H1 (cell line): ENCODE measurements around the gene CEP83. TPM values are rescaled to one million over a fixed set of nuclear protein-coding genes. Genes with fewer than 3 reads are reported as not detected.

ENCODE experiments used
- CTCF ChIA-PET: fragments of 300-600 bp; sonication (Branson Sonifier 250); formaldehyde crosslinking; loops from one replicate; lab custom pipeline; 2021; ENCODE audit not compliant: partially characterized antibody; lab: Charles Lee
- POLR2A ChIA-PET: fragments of 300-600 bp; sonication (Branson Sonifier 250); formaldehyde crosslinking; loops from one replicate; lab custom pipeline; 2021; ENCODE audit warnings: inconsistent platforms; ENCODE audit not compliant: partially characterized antibody; lab: Charles Lee
- DNase-seq, 2 experiments: peaks; one replicate each; pipeline versions ENCODE4 v3.0.0 to v3.0.0-alpha.2; 2010 to 2022; ENCODE audit warnings: low spot score in 2 of 2, low read depth in 1 of 2, mixed read lengths in 1 of 2
- FAIRE-seq: peaks from 2 replicates; lab custom pipeline; 2011; peaks lifted over from hg19 to GRCh38; lab: Jason Lieb, UNC
- H2AFZ ChIP-seq: 2 replicates; pipeline ENCODE4 v1.8.1; 2012; ENCODE audit warnings: low read length, inconsistent platforms
- H2AK5ac ChIP-seq: 2 replicates; pipeline ENCODE4 v1.6.1; 2013; ENCODE audit warnings: low read depth, low read length
- H2BK120ac ChIP-seq: replicated peaks from 2 replicates; pipeline ENCODE3; 2013; ENCODE audit warnings: low read depth, low read length, inconsistent platforms
- H2BK12ac ChIP-seq: 2 replicates; pipeline ENCODE4 v1.6.1; 2013; ENCODE audit warnings: low read depth, low read length
- H2BK15ac ChIP-seq: 2 replicates; pipeline ENCODE4 v1.6.1; 2013; ENCODE audit warnings: low read length
- H2BK20ac ChIP-seq: 2 replicates; pipeline ENCODE4 v1.6.1; 2013; ENCODE audit warnings: low read length
- H2BK5ac ChIP-seq: 2 replicates; pipeline ENCODE4 v1.6.1; 2013; ENCODE audit warnings: low read depth, low read length
- H3K14ac ChIP-seq: 2 replicates; pipeline ENCODE4 v1.6.1; 2013; ENCODE audit warnings: inconsistent platforms; ENCODE audit not compliant: insufficient read length
- H3K18ac ChIP-seq: 2 replicates; pipeline ENCODE4 v1.6.1; 2013; ENCODE audit warnings: low read length; ENCODE audit errors: extremely low read depth
- H3K23ac ChIP-seq: 2 replicates; pipeline ENCODE4 v1.6.1; 2013; ENCODE audit warnings: inconsistent platforms; ENCODE audit not compliant: insufficient read length
- H3K23me2 ChIP-seq: 2 replicates; pipeline ENCODE4 v1.6.1; 2013; ENCODE audit warnings: low read depth, low read length
- H3K27ac ChIP-seq: 2 replicates; pipeline ENCODE4 v1.6.1; 2011; ENCODE audit warnings: low read depth, low read length, inconsistent platforms
- H3K27me3 ChIP-seq, 4 experiments: replicated peaks in 1 of 4; 1 replicate in 1 of 4; 2 replicates in 3 of 4; pipeline versions ENCODE4 v1.6.1 to v1.8.1; 2011 to 2013; ENCODE audit warnings: low read length in 3 of 4, mild to moderate bottlenecking in 3 of 4, inconsistent platforms in 2 of 4, mixed read lengths in 2 of 4, moderate library complexity in 1 of 4; ENCODE audit not compliant: control insufficient read depth in 3 of 4, insufficient read depth in 3 of 4; ENCODE audit errors: extremely low read depth in 1 of 4
- H3K36me3 ChIP-seq, 4 experiments: 2 replicates each; pipeline versions ENCODE4 v1.6.1 to v1.8.1; 2011 to 2013; ENCODE audit warnings: mild to moderate bottlenecking in 4 of 4, low read length in 3 of 4, moderate library complexity in 2 of 4, control low read depth in 1 of 4, inconsistent platforms in 1 of 4; ENCODE audit not compliant: insufficient read depth in 4 of 4, control insufficient read depth in 2 of 4
- H3K4ac ChIP-seq: replicated peaks from 2 replicates; pipeline ENCODE3; 2013; ENCODE audit warnings: low read length, low read depth, mixed read lengths, inconsistent platforms; ENCODE audit not compliant: insufficient read length
- H3K4me1 ChIP-seq, 4 experiments: replicated peaks in 1 of 4; 1 replicate in 1 of 4; 2 replicates in 3 of 4; pipeline versions ENCODE4 v1.6.1 to v1.8.1; 2011 to 2013; ENCODE audit warnings: low read length in 3 of 4, inconsistent platforms in 2 of 4, mixed read lengths in 1 of 4; ENCODE audit not compliant: insufficient read depth in 4 of 4, control insufficient read depth in 3 of 4
- H3K4me2 ChIP-seq, 2 experiments: 2 replicates each; pipeline versions ENCODE4 v1.6.1 to v1.8.1; 2011 to 2013; ENCODE audit warnings: low read depth in 2 of 2, low read length in 2 of 2, control low read depth in 1 of 2, inconsistent platforms in 1 of 2, mild to moderate bottlenecking in 1 of 2; ENCODE audit not compliant: insufficient read depth in 1 of 2
- H3K4me3 ChIP-seq, 4 experiments: fragments of 200-600, 300-600 bp in 1 of 4; sonication (generic), shearing (Covaris generic), sonication (Bioruptor Twin) in 1 of 4; 2 replicates each; pipeline versions ENCODE4 v1.5.1 to v1.8.1; 2011 to 2016; ENCODE audit warnings: low read length in 4 of 4, low read depth in 3 of 4, control low read depth in 2 of 4, inconsistent platforms in 2 of 4, mild to moderate bottlenecking in 2 of 4, mixed read lengths in 1 of 4, moderate library complexity in 1 of 4; ENCODE audit not compliant: insufficient read depth in 2 of 4; ENCODE audit errors: extremely low read depth in 1 of 4
- H3K56ac ChIP-seq: replicated peaks from 2 replicates; pipeline ENCODE3; 2013; ENCODE audit warnings: low read depth, mild to moderate bottlenecking, mixed read lengths, low read length, inconsistent platforms; ENCODE audit not compliant: insufficient read length
- H3K79me1 ChIP-seq: 2 replicates; pipeline ENCODE4 v1.6.1; 2013; ENCODE audit warnings: low read depth, low read length, control low read depth
- H3K79me2 ChIP-seq, 2 experiments: 2 replicates each; pipeline versions ENCODE4 v1.6.1 to v1.8.1; 2012 to 2013; ENCODE audit warnings: low read length in 2 of 2, mild to moderate bottlenecking in 2 of 2, inconsistent platforms in 1 of 2; ENCODE audit not compliant: insufficient read depth in 2 of 2, control insufficient read depth in 1 of 2
- H3K9ac ChIP-seq, 4 experiments: replicated peaks in 1 of 4; 1 replicate in 1 of 4; 2 replicates in 3 of 4; pipeline versions ENCODE4 v1.6.1 to v1.8.1; 2011 to 2013; ENCODE audit warnings: low read depth in 3 of 4, low read length in 3 of 4, control low read depth in 2 of 4, mild to moderate bottlenecking in 2 of 4, moderate library complexity in 2 of 4, inconsistent platforms in 1 of 4; ENCODE audit errors: extremely low read depth in 1 of 4
- H3K9me3 ChIP-seq, 2 experiments: 2 replicates each; pipeline versions ENCODE4 v1.6.1 to v1.8.1; 2012 to 2013; ENCODE audit warnings: mild to moderate bottlenecking in 2 of 2, moderate library complexity in 2 of 2, control low read depth in 1 of 2, inconsistent platforms in 1 of 2, low read depth in 1 of 2, low read length in 1 of 2, mixed read lengths in 1 of 2; ENCODE audit not compliant: insufficient read depth in 2 of 2
- H4K20me1 ChIP-seq, 2 experiments: replicated peaks in 1 of 2; 2 replicates each; pipeline versions ENCODE3 to v1.8.1; 2011 to 2013; ENCODE audit warnings: inconsistent platforms in 2 of 2, low read length in 2 of 2, mild to moderate bottlenecking in 1 of 2; ENCODE audit not compliant: insufficient read depth in 2 of 2, control insufficient read depth in 1 of 2
- H4K5ac ChIP-seq: 2 replicates; pipeline ENCODE4 v1.6.1; 2013; ENCODE audit warnings: low read length, low read depth, mixed read lengths, inconsistent platforms; ENCODE audit not compliant: insufficient read length
- H4K8ac ChIP-seq: 2 replicates; pipeline ENCODE4 v1.8.0; 2013; ENCODE audit warnings: mild to moderate bottlenecking, moderate library complexity, low read length, inconsistent platforms; ENCODE audit not compliant: insufficient read depth; ENCODE audit errors: extremely low read depth
- H4K91ac ChIP-seq: replicated peaks from 2 replicates; pipeline ENCODE3; 2013; ENCODE audit warnings: low read length, mixed read lengths, inconsistent platforms; ENCODE audit not compliant: insufficient read length
- SIX5 ChIP-seq: IDR thresholded peaks from 2 replicates; pipeline ENCODE4 v1.6.1; 2011; ENCODE audit warnings: mild to moderate bottlenecking, low read depth, low read length
- WGBS, 2 experiments: shearing (Covaris generic) in 1 of 2; methylation state at CpG; one replicate each; pipeline versions ENCODE4 v1.1.6 to v1.1.7; 2013 to 2015; ENCODE audit warnings: low lambda C conversion rate in 2 of 2, mixed read lengths in 2 of 2, inconsistent platforms in 1 of 2, low coverage in 1 of 2, missing lambda C conversion rate in 1 of 2; ENCODE audit not compliant: insufficient replicate concordance in 2 of 2, insufficient coverage in 1 of 2, insufficient read length in 1 of 2; ENCODE audit errors: extremely low coverage in 1 of 2, missing lambda C conversion rate in 1 of 2; 5-methylcytosine and 5-hydroxymethylcytosine counted together
- polyA plus RNA-seq, 7 experiments: library from polyadenylated mRNA; depleted of rRNA in 3 of 7; stranded (reverse) in 5 of 7; unstranded in 2 of 7; fragments of >200 nt in 5 of 7; fragments of 200-250 nt in 2 of 7; gene quantifications; 1 replicate in 5 of 7; 2 replicates in 1 of 7; 4 replicates in 1 of 7; pipeline versions ENCODE4 v1.2.1 to v1.2.3, GENCODE V29; 2011 to 2013; ENCODE audit warnings: missing spikeins in 2 of 7, mixed read lengths in 2 of 7
- total RNA-seq: library from RNA; stranded (reverse); fragmentation: NEBNext Ultra II Directional; extraction: Animal tissue kit (Norgen Biotek cat#: 25700); gene quantifications from 2 replicates; pipeline ENCODE4 v1.2.1, GENCODE V29; 2021

CEP83 gene
- total and polyA plus RNA-seq, 2 of the 8 experiments (the other 6 are each of a cell fraction or from before 2014, with no cell fraction given) = 6.0 to 25.8 TPM

- Histone ChIP-seq H2BK120ac (peak overlapping the region; percentile 92), H3K4me1 (peaks cover 20 to 37% (median 28%) of the 10 kb centered on the region in 4 experiments), H4K91ac (peak overlapping the region; percentile 84), H3K79me1 (no peaks in the 10 kb centered on the region), H3K79me2 (no peaks in the 10 kb centered on the region), H4K20me1 (no peaks in the 10 kb centered on the region), H3K56ac (no peak overlapping the region), H4K8ac (no peak overlapping the region), H3K18ac (peak overlapping the region; percentile 89), H3K27me3 (peaks cover 0 to 3% (median 2%) of the 10 kb centered on the region in 4 experiments; a peak in 2 of 7 replicates), H3K23me2 (no peaks in the 10 kb centered on the region; the same call in 1 of the 2 replicates), H3K9me3 (no peaks in the 10 kb centered on the region), H2AFZ (no peak overlapping the region), H3K4me2 (no peak overlapping the region), H2BK15ac (no peak overlapping the region), H3K9ac (no peak overlapping the region), H3K4ac (peak overlapping the region; percentile 84), H2AK5ac (peak overlapping the region; percentile 85; the same call in 1 of the 2 replicates), H3K36me3 (no peaks in the 10 kb centered on the region), H3K27ac (no peak overlapping the region), H2BK12ac (peak overlapping the region; percentile 86), H3K23ac (no peak overlapping the region), H2BK20ac (peak overlapping the region; percentile 98), H3K4me3 (no peak overlapping the region), H3K14ac (no peak overlapping the region), H2BK5ac (peak overlapping the region; percentile 82; the same call in 1 of the 2 replicates), H4K5ac (no peak overlapping the region)
- FAIRE-seq = no peak
- ChIA-PET CTCF (interaction anchor here (0.6 to 1.7 kb wide), 8 partner anchors 8 to 121 kb away, joined by 3 to 4 read pairs (median 3); no protein-coding TSS in a partner anchor), POLR2A (interaction anchor here (0.7 to 2.0 kb wide), 8 partner anchors 8 to 92 kb away, joined by 3 to 12 read pairs (median 3); no protein-coding TSS in a partner anchor)
- WGBS, 2 experiments = 82% methylated on average over 17 of the region's 17 CpGs; no CpG with 5 or more reads in 1 of the 2 experiments
- TF ChIP-seq SIX5 = no peak
- no peak for DNase-seq
Measured at GRCh38 chr12:94262228-94263010, 197.2 kb downstream of the CEP83 start.
